Activated CD8-positive, alpha-beta memory T cell treated with anti-CD3 and anti-CD28 coated beads for 24 hours (primary cell): Measurements from ENCODE around the gene NPDC1.
"Not testable (repeated sequence)": the region's sequence is repeated elsewhere in the genome, so short reads cannot be mapped to it uniquely, and the experiment has no call there.

Source experiments
- DNase-seq: peaks from one replicate; pipeline ENCODE4 v3.0.0-alpha.2; 2020

NPDC1 gene

GRCh38 chr9:137038916-137039315 is 7.1 kb downstream of the NPDC1 start:
- DNase-seq, result no peak

- DNase-seq, result no peak
Observed at GRCh38 chr9:137037483-137037882, 8.5 kb downstream of the NPDC1 start.

- no peak for DNase-seq
Observed at GRCh38 chr9:137037035-137037434, 8.9 kb downstream of the NPDC1 start.

GRCh38 chr9:137035937-137036336 is 10.0 kb downstream of the NPDC1 start:
- DNase-seq, result no peak

DNA sequence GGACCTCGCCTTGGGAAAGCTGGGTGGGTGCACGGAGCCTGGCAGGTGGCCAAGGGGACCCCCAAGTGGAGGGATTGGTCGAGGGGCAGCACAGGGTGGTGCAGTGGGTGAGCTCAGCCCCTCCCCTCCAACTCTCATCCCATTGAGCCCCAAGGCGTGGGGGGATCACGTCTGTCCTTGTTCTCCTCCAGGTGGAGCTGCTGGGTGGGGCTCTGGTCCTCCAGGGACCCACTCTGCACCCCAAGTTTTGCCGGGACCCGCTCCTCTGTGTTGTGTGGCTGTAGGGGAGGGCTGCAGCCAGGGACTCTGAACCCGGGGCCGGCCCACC is 10.5 kb downstream of the NPDC1 start:
- DNase-seq, result no peak

DNA sequence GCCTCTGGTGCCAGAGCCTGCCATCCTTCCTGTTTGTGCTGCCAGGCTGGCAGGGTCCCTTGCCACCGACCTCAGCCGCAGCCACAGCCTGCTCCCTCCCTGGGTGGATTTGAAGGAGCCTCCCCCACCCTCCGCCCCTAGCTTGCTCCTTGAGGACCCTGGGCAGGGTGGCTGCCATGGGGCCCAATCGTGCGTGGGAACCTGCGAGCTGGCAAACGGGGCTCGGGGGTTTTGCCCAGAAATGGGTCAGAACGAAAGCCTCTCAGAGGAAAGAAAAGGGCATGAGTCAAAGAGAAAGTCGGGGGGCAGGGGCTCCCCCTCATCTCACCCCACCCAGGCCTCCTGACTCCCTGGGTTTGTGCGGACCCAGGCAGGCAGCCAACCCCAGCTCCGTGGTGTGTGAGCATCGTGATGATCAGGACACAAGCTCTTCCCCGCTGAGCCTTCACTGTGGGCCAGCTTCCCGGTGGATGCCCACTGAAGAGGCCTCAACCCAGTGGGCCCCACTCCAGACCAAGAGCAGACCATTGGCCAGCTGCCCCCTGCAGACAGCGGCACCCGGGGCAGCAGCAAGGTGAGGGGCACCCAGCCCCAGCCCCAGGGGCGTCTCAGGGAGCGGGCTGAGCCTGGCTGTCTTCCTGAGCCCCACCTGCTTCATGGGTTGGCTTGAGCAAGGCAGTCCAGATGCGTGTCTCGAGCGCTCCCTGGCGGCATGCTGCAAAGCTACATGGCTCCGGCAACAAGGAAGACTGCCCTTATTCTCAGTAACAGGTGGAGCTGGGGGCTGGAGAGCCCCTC is 11.1 kb downstream of the NPDC1 start:
- peak; percentile 94 for DNase-seq

DNA sequence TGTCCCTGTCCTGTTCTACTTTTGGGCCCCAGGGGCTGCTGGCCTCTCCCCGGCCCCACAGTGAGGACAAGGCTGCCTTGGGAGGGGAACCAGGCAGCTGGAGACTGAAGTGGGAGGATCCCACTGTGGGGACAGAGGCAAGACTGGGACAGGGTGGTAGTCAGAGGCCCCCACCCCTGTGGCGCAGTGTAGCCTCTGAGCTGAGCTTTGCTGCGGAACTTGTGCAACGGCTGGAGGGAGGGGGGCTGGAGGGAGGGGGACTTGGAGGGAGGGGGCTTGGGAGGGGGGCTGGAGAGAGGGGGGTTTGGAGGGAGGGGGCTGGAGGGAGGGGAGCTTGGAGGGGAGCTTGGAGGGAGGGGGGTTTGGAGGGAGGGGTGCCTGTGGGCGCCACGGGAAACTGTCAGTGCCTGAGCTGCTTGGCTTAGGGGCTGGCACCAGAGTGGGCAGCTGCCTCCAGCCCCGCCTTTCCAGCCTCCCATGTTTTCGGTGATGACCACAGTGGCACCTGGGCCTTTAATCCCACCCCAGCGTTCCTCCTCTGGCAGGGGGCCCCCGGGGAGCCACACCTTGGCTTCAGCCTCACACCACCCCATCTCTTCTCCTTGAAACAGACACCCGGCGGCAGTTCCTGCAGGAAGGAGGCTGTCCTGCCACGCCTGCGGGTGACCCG is 11.8 kb downstream of the NPDC1 start:
- DNase-seq, result no peak

DNA sequence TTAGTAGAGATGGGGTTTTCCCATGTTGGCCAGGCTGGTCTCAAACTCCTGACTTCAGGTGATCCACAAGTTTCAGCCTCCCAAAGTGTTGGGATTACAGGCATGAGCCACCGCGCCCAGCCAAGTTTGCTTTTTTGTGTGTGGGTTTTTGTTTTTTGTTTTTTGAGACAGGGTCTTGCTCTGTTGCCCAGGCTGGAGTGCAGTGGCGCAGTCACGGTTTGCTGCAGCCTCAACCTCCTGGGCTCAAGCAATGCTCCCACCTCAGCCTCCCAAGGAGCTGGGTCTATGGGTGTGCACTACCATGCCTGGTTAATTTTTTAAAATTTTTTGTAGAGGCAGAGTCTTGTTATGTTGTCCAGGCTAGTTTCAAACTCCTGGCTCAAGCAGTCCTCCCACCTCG is 12.5 kb downstream of the NPDC1 start:
- DNase-seq, result not testable (repeated sequence)

GRCh38 chr9:137032858-137033257 is 13.1 kb downstream of the NPDC1 start:
- DNase-seq, result no peak

GRCh38 chr9:137031904-137032640 is 13.9 kb downstream of the NPDC1 start, which contains the start of gene FUT7:
TSS of gene FUT7 (minus strand) at chr9:137032088. CDS start at chr9:137031991, 97 bp downstream.
- no peak for DNase-seq

- DNase-seq, result peak; percentile 83
Observed at GRCh38 chr9:137030538-137031527, 15.1 kb downstream of the NPDC1 start.

DNA sequence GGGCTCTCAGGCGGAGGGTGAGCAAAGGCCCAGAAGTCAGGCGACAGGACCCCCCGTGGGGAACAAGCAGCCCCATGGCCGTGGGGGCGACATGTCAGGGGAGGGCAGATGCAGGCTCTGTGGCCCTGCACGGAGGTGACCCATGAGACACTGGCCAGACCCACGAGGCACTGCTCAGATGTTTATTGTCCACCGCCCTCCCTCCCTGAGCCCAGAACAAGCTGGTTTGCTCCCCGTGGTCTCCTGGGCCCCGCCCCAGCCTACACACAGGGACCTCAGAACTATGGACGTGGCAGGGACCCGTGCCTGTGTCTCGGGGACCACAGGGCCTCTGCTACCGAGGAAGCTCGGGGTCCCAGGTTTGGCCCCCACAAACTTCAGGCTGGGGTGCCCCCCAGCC is 16.0 kb downstream of the NPDC1 start:
- no peak for DNase-seq

DNA sequence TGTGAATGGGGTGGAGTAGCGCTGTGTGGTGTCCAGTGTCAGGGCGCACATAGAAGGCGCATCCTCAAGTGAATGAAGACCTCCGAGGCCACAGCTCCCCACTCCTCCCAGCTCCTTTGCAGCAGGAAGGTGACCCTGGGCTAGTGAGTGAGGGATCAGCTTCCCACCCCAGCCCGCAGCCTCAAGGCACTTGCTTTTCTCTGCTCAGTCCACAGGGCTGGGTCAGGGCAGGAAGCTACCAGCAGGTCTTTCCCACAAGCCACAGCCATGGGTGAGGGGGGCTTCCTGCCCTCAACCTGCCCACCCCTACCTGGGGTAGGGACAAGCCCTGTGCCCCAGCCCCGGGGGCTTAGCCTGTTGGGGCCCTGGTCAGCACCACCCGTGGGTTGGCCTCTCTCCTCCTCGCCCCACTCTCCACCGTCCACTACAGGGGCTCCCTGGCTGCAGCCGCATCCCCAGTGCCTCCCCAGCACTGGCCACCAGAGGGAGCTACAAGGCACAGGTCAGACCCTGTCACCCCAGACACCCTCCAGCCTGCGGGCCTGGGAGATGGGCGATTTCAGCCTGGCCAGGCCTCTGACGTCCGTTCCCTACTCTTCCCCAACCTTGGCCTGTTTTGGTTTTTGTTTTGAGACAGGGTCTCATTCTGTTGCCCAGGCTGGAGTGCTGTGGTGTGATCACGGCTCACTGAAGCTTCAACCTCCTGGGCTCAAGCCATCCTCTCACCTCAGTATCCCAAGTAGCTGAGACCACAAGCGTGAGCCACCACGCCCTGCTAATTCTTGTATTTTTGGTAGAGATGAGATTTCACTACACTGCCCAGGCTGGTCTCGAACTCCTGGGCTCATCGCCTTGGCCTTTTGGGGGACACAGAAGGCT is 16.7 kb downstream of the NPDC1 start:
- DNase-seq, result peak; percentile 94

DNA sequence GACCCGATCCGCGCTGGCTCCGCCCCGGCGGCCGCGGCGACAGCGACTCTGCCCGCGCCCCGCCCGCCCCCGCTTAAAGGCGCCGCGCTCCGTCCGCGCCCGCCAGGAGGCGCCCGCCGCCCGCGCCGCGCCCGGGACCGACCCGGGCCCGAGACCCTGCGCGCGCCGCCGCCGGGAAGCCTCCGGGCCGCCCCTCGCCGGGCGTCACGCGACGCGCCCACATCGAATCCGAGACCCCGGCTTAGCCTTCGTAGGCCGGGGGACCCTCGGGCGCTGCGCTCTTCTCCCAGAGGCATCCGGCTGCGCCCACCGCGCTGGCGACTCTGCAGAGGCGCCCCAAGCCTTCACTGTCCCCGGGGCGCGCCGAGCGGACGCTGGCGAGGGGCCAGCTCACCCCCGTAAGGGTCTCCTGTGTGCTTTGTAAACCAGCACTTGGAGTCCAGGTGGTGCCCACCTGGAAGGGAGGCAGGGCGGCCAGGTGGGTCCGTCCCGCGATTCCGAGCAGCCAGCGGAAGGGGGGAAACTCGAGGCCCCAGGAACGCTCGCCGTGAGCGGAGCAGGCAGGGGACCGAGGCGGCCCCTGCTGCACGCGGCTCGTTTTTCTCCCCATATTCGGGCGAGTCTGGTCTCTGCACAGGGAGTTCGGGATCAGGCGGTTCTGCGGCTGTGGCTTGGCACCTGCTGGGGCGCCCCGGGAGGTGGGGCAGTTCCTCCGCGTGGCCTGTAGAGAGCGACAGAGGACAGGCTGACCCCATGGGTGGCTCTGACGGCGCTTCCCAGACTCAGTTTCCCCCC is 17.5 kb downstream of the NPDC1 start:
- peak; percentile 86 for DNase-seq

GRCh38 chr9:137027369-137028262 is 18.4 kb downstream of the NPDC1 start, which contains the start of gene ABCA2:
TSS of gene ABCA2 (minus strand) at chr9:137028237. CDS start at chr9:137028140, 97 bp downstream.
- DNase-seq, result peak; percentile 68

DNA sequence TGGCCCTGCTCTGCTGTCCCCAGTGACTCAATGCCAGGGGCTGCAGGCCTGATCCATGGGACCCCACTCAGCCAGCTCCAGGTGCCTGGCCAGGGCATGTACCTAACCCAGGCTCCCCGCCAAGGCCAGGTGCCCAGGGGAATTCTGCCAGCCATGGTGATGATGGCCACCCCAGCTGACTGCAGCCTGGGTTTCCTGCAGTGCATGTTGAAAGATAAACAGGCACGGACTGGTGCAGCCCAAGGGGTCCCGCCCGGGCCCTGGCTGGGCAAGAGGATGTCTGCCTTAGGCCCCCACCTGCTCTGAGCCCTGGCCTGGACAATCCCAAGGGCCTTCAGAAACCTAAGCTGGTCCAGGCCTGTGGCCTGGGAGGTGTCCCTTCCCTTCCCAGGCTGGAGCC is 19.1 kb downstream of the NPDC1 start:
- no peak for DNase-seq

DNA sequence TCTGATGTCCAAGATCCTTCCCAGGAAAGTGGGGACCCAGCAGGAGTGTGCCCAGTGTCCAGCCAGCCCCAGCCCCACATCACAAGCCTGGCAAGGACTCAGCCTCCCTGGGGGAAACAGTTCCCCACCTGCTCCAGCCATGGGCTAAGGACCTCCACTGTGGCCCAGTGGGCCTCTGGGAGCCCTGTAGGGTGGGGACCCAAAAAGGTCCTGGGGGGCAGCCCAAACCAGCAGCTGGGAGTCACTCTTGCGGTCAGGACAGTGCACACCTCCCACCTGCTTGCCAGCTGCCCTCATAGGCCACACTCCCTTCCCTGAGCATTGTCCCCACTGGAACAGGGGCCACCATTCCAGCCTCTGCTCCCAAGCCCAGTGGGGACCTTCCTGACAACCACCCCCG is 19.6 kb downstream of the NPDC1 start:
- DNase-seq, result no peak

GRCh38 chr9:137025517-137025966 is 20.4 kb downstream of the NPDC1 start:
- no peak for DNase-seq

DNA sequence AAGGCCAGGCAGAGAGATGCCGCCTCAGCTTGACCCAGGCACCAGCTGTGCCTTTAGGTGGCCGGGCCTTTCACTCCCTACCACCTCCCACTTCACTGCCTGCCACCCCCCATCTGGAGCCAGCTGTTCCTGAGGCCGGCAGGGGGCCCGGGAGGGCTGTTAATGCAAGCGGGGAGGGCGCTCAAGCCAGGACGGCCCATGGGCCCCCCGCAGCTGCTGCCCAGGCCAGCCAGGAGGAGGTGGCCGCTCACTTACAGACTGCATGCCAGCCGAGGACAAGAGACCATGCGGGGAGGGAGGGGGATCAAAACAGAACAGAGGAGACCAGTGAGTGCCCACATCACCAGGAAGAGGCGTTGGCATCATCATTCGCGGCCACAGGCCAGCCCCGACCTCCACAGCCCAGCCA is 22.4 kb downstream of the NPDC1 start:
- DNase-seq, result no peak
